Stomach (tissue), 4 donors: Measurements from ENCODE around the gene SCP2D1.

Experiments
- CTCF ChIP-seq, 7 experiments: fragments of 450-650 bp in 4 of 7; fragments of 200-600 bp in 3 of 7; sonication (generic) in 3 of 7; IDR thresholded peaks; one replicate each; pipeline ENCODE4 v1.5.1; 2016 to 2019; ENCODE audit warnings: antibody characterized with exemption in 7 of 7, control low read depth in 2 of 7, mild to moderate bottlenecking in 1 of 7
- EP300 ChIP-seq: sonication (generic); formaldehyde crosslinking; IDR thresholded peaks from one replicate; pipeline ENCODE4 v1.6.1; 2017; ENCODE audit warnings: antibody characterized with exemption
- POLR2A ChIP-seq, 4 donors: fragments of 450-650 bp; IDR thresholded peaks; one replicate each; pipeline ENCODE4 v1.6.1; 2016; ENCODE audit warnings: antibody characterized with exemption in 4 of 4, control low read depth in 2 of 4, mild to moderate bottlenecking in 1 of 4, moderate library complexity in 1 of 4

GRCh38 chr20:18790787-18791186 is 22.8 kb upstream of the SCP2D1 start:
- TF ChIP-seq CTCF (IDR thresholded peaks at IDR 0.05) (no peak), EP300 (no peak), POLR2A (IDR thresholded peaks at IDR 0.05) (no peak)
